LHCN-M2 (cell line): Measurements from ENCODE around the gene IL1RAP. TPM values are rescaled to one million over a fixed set of nuclear protein-coding genes. Genes with fewer than 3 reads are reported as not detected.

Experiments
- DNase-seq: peaks from one replicate; pipeline ENCODE4 v3.0.0-alpha.2; 2012; ENCODE audit warnings: low read depth
- total RNA-seq: library from RNA; depleted of rRNA; stranded (reverse); fragments of >200 nt; gene quantifications from 2 replicates; pipeline ENCODE4 v1.2.3, GENCODE V29; 2014

IL1RAP gene
- total RNA-seq, 1 experiment from 2014 or later = 8.0 TPM

- no peak for DNase-seq
These were observed 95.1 kb downstream of the IL1RAP start for GRCh38 chr3:190608850-190609589.

GRCh38 chr3:190614226-190615059 is 100.6 kb downstream of the IL1RAP start:
- no peak for DNase-seq

GRCh38 chr3:190615060-190615384 is 101.1 kb downstream of the IL1RAP start:
- DNase-seq = no peak

DNA sequence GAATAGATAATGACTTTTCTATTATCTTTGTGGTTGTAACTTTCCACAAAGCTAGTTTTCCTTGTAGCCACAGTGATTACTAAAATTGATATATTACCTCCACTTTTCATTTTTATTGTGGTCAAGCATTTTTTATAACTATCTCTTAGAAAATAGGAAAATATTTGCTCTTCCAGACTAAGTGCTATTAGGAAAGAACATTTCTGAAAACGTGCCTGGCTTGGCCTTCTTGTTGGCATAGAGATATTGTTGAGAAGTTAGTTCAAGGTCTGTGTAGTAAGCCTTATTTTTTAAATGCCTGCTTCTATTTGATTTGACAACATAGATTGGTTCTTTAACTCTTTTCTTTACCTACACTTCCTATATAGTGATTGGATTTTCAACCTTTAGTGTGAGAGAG is 101.7 kb downstream of the IL1RAP start:
- DNase-seq = no peak

DNA sequence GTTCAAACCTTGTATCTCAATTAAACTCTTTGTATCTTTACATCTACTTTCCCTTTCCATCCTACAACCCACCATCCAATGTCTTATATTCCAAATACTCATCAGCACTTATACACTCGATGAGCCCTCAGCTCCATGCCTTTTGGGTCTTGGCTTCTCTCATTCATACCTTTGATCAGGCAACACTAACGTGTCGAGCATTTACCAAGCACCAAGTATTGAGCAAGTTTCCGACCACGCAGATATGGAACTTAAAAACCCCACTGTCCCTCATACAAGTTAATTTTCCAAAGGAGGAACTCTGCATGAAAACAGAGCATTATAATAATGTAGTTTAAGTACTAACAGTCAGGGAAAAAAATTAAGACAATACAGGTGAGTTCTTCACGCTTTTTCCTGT is 102.8 kb downstream of the IL1RAP start:
- no peak for DNase-seq

GRCh38 chr3:190617185-190617584 is 103.3 kb downstream of the IL1RAP start:
- no peak for DNase-seq

GRCh38 chr3:190618330-190619030 is 104.6 kb downstream of the IL1RAP start:
- DNase-seq = no peak

DNA sequence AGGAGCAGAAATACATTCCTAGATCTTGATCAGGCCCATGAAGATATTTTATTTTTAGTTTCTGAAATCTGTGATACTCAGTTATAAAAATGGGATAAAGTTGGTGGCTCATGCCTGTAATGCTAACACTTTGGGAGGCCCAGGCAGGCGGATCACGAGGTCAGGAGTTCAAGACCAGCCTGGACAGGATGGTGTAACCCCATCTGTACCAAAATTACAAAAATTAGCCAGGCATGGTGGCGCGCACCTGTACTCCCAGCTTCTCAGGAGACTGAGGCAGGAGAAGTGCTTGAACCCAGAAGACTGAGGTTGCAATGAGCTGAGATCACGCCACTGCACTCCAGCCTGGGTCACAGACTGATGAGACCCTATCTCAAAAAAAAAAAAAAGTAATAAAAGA is 105.5 kb downstream of the IL1RAP start:
- DNase-seq = no peak

DNA sequence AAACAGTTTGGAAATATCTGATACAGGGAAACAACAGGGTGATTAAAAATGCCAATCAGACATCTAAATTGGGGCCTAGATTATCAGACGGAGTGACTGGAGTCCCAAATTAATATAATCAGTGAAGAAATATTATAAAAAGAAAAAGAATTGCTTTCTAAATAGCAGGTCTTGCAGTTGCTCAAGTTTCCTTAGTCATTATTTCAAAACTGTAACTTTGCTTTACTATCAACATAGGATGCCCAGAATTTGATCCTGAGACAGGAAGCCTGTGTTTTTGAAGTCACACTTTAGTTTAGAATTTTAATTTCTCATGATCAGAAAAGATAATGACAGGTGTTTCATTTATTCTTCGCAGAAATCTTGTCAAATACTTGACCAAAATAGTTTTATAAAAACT is 105.9 kb downstream of the IL1RAP start:
- no peak for DNase-seq

DNA sequence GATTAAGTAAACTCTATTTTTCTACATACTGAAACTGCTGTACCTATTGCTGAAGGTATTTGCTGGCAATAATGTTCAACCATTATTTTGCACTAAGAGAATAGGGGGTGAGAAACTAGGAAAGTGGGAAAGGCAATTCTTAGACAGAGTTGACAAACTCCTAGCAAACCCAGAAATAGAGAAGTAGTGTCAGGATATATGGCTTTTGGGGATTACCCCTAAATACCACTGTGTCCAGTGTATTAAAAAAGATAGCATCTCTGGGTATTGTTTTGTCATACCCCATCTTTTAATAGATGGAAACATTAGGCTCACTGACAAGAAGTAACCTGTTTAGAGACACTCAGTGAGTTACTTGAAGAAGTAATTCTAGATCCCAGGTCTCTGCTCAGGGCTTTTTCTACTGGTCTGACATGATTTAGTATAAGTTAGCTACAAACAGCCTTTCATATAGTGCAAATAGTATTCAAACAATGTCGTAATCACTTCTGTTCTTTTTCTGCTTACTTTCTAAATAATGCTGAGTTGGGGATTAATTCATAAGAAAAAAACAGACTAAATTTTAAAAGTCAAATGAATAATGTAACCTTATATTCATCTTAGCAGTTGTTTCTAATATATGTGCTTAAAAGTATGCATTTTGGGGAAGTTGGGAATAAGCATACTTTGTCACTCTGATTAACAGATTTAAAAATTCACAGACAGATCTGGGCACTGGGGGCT is 107.2 kb downstream of the IL1RAP start:
- no peak for DNase-seq

DNA sequence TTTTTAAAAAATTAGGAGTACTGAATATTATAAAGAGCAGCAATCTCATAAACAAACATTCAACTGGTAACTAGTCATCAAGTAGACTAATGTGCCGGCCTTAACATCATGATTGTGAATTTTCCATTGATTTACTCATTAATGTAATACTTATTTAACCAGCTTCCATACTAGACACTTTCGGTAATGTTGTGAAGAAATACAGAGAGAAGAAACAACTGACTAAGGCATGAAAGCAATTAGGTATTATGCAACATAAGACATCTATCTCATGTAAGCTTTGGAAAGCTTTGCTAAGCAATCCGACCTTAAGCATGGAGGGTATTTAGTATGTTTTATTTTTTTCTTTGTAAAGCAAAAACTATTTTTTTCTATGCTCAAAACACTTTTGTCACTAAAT is 108.0 kb downstream of the IL1RAP start:
- no peak for DNase-seq

DNA sequence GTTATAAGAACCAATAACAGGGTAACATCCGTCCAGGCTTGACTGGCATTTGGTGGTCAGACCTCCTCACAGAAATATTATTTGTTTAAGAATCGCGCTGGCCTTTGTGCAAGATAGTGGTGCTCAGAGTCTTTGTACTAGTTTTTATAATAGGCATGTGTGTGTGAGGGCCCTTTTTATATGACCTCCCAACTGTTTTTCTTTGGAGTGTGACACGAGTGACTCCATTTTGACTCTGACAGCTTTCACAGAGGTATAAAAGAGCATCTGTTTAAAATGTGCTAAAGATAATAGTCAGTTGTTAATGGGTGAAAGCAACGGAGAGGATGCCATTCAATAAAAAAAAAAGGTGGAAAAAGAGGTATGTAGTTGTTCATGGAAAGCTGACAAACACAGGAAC is 110.4 kb downstream of the IL1RAP start:
- no peak for DNase-seq

DNA sequence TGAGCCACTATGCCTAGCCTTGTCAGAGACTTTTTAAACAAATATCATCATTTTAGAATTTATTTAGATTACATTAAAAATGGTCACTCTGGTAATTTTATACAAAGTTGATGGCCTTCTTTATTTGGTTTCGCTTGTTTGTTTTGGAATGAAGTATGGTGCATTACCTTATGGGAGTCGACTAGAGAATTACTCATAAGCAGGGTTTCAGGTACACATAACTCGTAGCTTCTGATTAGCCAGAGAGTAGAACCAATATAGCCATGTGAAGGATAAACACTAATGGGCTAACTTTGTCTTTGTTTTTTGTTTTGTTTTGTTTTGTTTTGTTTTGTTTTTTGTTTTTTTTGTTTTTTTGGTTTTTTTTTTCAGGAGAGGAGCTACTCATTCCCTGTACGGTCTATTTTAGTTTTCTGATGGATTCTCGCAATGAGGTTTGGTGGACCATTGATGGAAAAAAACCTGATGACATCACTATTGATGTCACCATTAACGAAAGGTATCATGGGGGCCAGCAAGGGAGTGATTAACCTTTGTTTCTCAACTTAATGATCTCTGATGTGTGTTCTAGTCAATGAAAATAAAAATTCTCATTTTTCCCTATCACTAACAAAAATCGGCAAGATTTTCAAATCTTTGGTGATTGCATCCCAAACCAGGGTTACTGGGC is 113.2 kb downstream of the IL1RAP start:
- DNase-seq = no peak

GRCh38 chr3:190629088-190629487 is 115.2 kb downstream of the IL1RAP start:
- no peak for DNase-seq

DNA sequence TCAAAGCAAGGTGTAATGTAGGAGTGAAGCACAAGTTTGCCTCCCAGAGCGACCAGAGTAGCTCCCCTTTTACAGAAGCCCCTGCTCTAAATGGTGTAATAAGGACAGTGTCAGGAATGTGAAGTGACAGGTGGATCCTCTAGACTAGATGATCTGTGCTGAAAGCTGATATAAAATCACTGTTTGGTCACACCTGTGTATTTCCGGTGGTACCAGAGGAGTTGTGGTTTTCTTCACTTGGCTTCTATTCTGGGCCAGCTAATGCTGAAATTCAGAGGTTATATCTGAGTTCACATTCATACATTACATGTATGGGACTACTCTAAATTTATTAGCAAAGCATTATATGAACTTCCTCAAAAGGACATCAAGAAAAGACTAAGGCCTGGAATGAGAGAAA is 117.4 kb downstream of the IL1RAP start:
- DNase-seq = no peak

DNA sequence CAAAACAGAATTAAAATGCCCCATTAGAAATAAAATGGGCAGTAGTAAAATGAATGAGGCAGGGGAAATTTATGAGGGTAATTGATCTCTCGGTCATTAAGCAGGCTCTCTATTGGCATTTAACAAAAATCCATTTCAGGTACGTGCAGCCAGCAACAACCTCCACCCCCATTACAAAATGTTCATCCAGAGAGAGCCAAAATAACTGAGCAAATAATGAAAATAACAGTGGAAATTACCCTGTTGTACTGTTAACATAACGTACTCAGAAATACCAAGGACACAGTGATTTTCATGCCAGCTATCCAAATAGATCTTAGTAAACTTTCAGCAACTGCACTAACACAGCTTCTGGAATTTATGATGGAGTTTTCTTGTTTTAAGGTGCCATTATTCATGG is 127.7 kb downstream of the IL1RAP start:
- no peak for DNase-seq

DNA sequence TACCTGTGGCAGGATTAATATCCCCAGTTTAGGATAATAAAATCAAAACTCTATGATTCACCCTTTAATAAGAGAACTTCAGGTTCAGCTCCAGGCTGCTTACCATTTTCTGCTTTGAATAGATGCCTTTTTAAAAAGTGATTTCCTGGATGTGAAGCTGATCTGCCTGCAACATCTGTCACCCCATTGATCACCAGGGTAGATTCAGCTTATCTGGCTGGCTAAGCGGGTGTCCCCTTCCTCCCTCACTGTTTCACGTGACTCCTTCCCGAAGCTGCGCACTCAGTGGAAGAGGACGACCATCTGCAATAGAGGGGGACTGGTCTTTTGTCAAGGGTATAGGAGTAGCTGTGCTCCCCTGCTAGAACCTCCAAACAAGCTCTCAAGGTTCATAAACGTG is 128.1 kb downstream of the IL1RAP start:
- DNase-seq = no peak

GRCh38 chr3:190644035-190644434 is 130.2 kb downstream of the IL1RAP start:
- DNase-seq = peak; percentile 5

- peak; percentile 8 for DNase-seq
These were observed 130.9 kb downstream of the IL1RAP start for GRCh38 chr3:190644766-190645165.

DNA sequence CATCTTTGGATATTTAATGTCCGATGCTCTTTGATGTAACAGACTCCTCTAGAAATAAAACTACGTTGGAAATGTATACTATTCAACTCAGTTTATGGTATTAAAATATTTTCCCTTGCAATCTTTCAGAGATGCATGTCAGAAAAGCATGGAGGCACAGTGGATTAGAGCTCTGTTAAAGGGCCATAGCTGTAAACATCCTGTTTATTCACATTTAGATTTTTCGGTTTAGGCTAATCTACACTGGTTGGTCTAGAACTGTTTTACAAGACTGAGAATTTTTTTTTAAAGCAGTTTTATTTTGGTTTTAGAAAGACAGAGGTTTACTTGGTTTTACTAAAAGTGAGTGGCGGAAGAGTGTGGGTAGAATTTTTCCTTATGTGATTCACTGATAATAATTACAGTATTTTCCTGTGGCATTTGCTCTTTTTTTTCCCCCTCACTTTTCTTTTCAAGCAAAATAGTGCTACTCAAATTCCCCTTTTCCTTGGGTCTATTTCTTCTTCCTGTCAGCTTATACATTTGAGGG is 132.1 kb downstream of the IL1RAP start:
- no peak for DNase-seq

- no peak for DNase-seq
These were observed 133.1 kb downstream of the IL1RAP start for GRCh38 chr3:190646996-190647395.
